GM13976 (cell line): ENCODE measurements around the gene DNAH6.

ENCODE experiments used
- DNase-seq: peaks from one replicate; pipeline ENCODE4 v3.0.0; 2012; ENCODE audit warnings: low spot score
- in situ Hi-C: fragments of 300-500 bp; cut with MboI; formaldehyde crosslinking; loops from one replicate; pipeline ENCODE4 v1.12.0; 2022; ENCODE audit warnings: low sequenced_read_pairs, mixed read lengths, inconsistent platforms; ENCODE audit not compliant: unreplicated experiment
- TF ChIP-seq, protein P1 (sequence below): IDR thresholded peaks from 2 replicates; pipeline ENCODE4 v1.5.1; 2012; ENCODE audit warnings: borderline replicate concordance, mild to moderate bottlenecking; ENCODE audit not compliant: insufficient read depth; ENCODE audit errors: extremely low read depth, missing control alignments, control extremely low read depth

The DNAH6 gene

GRCh38 chr2:84702941-84703340 is 186.6 kb downstream of the DNAH6 start:
- no peak for DNase-seq
- in situ Hi-C loops, result no loop called here

GRCh38 chr2:84703831-84704230 is 187.5 kb downstream of the DNAH6 start:
- TF ChIP-seq, protein P1, sequence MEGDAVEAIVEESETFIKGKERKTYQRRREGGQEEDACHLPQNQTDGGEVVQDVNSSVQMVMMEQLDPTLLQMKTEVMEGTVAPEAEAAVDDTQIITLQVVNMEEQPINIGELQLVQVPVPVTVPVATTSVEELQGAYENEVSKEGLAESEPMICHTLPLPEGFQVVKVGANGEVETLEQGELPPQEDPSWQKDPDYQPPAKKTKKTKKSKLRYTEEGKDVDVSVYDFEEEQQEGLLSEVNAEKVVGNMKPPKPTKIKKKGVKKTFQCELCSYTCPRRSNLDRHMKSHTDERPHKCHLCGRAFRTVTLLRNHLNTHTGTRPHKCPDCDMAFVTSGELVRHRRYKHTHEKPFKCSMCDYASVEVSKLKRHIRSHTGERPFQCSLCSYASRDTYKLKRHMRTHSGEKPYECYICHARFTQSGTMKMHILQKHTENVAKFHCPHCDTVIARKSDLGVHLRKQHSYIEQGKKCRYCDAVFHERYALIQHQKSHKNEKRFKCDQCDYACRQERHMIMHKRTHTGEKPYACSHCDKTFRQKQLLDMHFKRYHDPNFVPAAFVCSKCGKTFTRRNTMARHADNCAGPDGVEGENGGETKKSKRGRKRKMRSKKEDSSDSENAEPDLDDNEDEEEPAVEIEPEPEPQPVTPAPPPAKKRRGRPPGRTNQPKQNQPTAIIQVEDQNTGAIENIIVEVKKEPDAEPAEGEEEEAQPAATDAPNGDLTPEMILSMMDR, result no peak
- DNase-seq, result no peak
- in situ Hi-C loops, result no loop called here

More at GRCh38 chr2:84702941-84703340, 186.6 kb downstream of the DNAH6 start:
- TF ChIP-seq, protein P1, result no peak

DNA sequence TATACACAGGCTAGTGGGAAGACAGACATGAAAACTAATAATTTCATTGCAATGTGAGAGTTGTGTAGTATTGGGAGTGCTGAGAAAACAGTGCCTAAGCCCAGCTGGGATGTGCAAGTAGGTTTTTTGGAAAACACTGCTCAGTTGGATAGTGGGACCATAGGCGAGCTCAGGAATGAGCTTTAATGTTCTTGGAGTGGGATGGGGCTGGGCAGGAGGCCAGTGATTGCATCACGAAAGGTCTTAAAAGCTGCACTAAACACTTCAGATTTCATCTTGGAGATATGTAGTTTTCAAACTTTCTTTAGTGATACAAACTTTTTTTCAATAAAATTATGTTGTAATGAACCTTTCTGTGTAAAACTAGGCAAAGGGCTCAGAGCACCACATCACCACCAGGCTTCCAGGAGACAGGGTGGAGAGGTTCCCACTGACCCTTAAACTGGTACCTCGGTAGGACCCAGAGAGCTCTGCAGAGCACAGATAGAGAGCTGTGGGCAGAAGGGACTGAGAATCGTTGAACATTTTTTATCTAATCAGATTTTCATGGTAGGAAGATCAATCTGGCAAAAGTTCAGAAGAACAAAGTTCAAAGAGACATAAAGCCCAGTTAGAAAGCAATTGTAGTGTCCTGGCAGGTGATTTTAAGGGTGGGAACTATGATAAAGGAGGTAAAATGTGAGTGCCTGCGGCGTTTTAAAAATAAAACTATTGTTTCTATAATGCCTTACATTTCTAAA is 188.4 kb downstream of the DNAH6 start:
- in situ Hi-C loops, result no loop called here
- DNase-seq, result no peak
- TF ChIP-seq, protein P1, result no peak

GRCh38 chr2:84705858-84706257 is 189.6 kb downstream of the DNAH6 start:
- in situ Hi-C loops, result no loop called here
- no peak for DNase-seq
- TF ChIP-seq, protein P1, result no peak

DNA sequence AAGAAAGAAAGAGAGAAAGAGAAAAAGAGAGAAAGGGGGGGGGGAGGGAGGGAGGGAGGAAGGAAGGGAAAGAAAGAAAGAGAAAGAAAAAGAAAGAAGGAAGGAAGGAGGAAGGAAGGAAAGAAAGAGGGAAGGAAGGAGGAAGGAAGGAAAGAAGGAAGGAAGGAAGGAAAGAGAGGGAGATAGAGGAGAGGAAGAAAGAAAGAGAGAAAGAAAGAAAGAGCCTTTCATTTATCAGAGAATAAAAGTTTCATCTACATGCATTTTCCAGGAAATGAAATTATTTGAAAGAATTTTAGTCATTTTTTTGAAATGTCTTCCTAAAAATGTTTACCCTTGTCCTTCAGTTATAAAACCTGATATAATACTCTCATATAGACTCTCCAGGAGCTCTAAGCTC is 192.1 kb downstream of the DNAH6 start:
- TF ChIP-seq, protein P1, result no peak
- DNase-seq, result no peak
- in situ Hi-C loops, result no loop called here

DNA sequence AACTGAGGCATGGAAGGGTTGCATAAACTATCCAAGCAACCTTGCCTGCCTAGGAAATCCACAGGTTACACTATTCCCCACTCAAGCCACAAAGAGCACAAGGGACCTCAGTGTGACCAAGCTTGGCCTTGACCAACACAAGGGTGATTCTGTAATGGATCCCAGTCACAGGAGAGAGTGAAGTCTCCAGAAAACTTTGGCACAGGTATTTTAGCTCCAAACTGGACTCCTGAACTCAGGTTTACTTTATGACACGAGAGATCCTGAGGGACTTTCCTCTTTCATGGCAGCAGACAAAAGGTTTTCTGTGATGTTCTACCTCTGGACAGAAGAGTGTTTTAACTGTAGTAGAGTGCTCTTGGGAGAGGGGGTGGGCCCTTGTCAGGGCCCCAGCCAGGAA is 195.4 kb downstream of the DNAH6 start:
- TF ChIP-seq, protein P1, result no peak
- in situ Hi-C loops, result no loop called here
- no peak for DNase-seq
